K562 (cell line): Measurements from ENCODE around the gene DNAL4. TPM values are rescaled to one million over a fixed set of nuclear protein-coding genes. Genes with fewer than 3 reads are reported as not detected.

Experiments
- CXXC5 ChIP-seq: fragments of 250-450 bp; sonication (Bioruptor Pico); IDR thresholded peaks from 2 replicates; pipeline ENCODE4 v1.8.0; 2022; ENCODE audit warnings: inconsistent platforms, mild to moderate bottlenecking, moderate library complexity
- PRPF4 ChIP-seq: fragments of 200-400 bp; formaldehyde crosslinking; IDR thresholded peaks from one replicate; pipeline ENCODE4 v1.6.1; 2017; ENCODE audit warnings: low read length, low read depth, mild to moderate bottlenecking; ENCODE audit not compliant: insufficient read depth, poor library complexity, severe bottlenecking
- RFX1 ChIP-seq: fragments of 450-650 bp; IDR thresholded peaks from 2 replicates; pipeline ENCODE4 v1.6.1; 2016; ENCODE audit warnings: mild to moderate bottlenecking, moderate library complexity
- SMC3 ChIP-seq: conservative IDR thresholded peaks from 2 replicates; pipeline ENCODE4 v1.6.1; 2011; ENCODE audit warnings: low read depth, low read length, improper control_type of control experiment; ENCODE audit not compliant: insufficient read depth
- ZNF146 ChIP-seq: IDR thresholded peaks from one replicate; pipeline ENCODE4 v1.6.1; 2018; ENCODE audit warnings: missing compliant biosample characterization; ENCODE audit not compliant: unreplicated experiment
- ZNF184 ChIP-seq: sonication (generic); formaldehyde crosslinking; IDR thresholded peaks from 2 replicates; pipeline ENCODE4 v1.5.0; 2020; ENCODE audit warnings: missing genetic modification reagents
- ZNF212 ChIP-seq: fragments of 450-650 bp; formaldehyde crosslinking; IDR thresholded peaks from 2 replicates; pipeline ENCODE4 v1.4.0; 2020; ENCODE audit warnings: mild to moderate bottlenecking
- ZNF586 ChIP-seq: fragments of 450-650 bp; formaldehyde crosslinking; conservative IDR thresholded peaks from 2 replicates; pipeline ENCODE4 v1.4.0; 2020; ENCODE audit warnings: mild to moderate bottlenecking, moderate library complexity
- polyA plus RNA-seq, 8 experiments: library from polyadenylated mRNA; depleted of rRNA in 4 of 8; stranded (reverse) in 5 of 8; unstranded in 3 of 8; fragments of >200 nt; fragmentation: Nextera tagmentation in 2 of 8; fragmentation: Illumina TruSeq in 1 of 8; extraction: Ambion mirVana in 2 of 8; extraction: Trizol in 1 of 8; gene quantifications; 2 replicates each; pipeline versions ENCODE4 v1.2.1 to v1.2.3, GENCODE V29; 2011 to 2014; ENCODE audit warnings: inconsistent platforms in 1 of 8, missing spikeins in 1 of 8
- total RNA-seq, 7 experiments: library from RNA; depleted of rRNA in 6 of 7; stranded (reverse); fragments of >200 nt in 6 of 7; fragmentation: Illumina TruSeq in 2 of 7; extraction: Trizol in 2 of 7; gene quantifications; 2 replicates each; pipeline versions ENCODE4 v1.2.1 to v1.2.3, GENCODE V29; 2011 to 2021; ENCODE audit warnings: low replicate concordance in 1 of 7
- TF ChIP-seq, protein P1 (sequence below): sonication (generic); formaldehyde crosslinking; IDR thresholded peaks from 2 replicates; pipeline ENCODE4 v1.8.1; 2023; ENCODE audit warnings: mild to moderate bottlenecking, missing genetic modification reagents

DNAL4 gene
- total and polyA plus RNA-seq, 9 of the 15 experiments (the other 6 are each of a cell fraction or from before 2014, with no cell fraction given): 0.20 to 9.4 (median 5.2) TPM

DNA sequence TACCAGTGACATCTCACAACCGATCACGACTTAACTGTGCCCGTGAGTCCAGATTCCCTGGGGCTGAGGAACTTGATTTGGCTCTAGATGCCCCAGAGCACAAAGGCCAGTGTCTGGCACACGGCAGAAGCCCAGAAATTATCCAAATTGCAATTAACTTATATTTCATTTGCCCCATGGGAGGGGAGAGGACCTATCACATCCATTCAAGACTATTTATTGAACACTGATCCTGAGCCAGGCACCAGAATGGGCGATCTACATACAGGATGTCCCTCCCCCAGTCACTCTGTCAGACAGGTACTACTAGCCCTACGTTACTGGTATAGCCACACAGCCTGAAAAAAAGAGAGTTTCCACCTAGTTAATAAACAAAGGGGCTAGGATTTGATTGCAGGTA lies 5.1 kb downstream of the DNAL4 start (continued):
- TF ChIP-seq CXXC5: no peak
- no peak for TF ChIP-seq ZNF586 (CRISPR knock-in tag)
- TF ChIP-seq ZNF146 (CRISPR knock-in tag): no peak
- TF ChIP-seq RFX1: no peak
- no peak for TF ChIP-seq SMC3
- TF ChIP-seq, protein P1, sequence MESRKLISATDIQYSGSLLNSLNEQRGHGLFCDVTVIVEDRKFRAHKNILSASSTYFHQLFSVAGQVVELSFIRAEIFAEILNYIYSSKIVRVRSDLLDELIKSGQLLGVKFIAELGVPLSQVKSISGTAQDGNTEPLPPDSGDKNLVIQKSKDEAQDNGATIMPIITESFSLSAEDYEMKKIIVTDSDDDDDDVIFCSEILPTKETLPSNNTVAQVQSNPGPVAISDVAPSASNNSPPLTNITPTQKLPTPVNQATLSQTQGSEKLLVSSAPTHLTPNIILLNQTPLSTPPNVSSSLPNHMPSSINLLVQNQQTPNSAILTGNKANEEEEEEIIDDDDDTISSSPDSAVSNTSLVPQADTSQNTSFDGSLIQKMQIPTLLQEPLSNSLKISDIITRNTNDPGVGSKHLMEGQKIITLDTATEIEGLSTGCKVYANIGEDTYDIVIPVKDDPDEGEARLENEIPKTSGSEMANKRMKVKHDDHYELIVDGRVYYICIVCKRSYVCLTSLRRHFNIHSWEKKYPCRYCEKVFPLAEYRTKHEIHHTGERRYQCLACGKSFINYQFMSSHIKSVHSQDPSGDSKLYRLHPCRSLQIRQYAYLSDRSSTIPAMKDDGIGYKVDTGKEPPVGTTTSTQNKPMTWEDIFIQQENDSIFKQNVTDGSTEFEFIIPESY: no peak
- no peak for TF ChIP-seq ZNF184 (CRISPR knock-in tag)
- TF ChIP-seq PRPF4: no peak
- no peak for TF ChIP-seq ZNF212 (CRISPR knock-in tag)
